T-cell (primary cell): ENCODE results near the gene CIART. TPM values are rescaled to one million over a fixed set of nuclear protein-coding genes. Genes with fewer than 3 reads are reported as not detected.

Experiments
- ATAC-seq, 4 experiments: fragments of 200-7000 bp in 3 of 4; fragments of 150-1000 bp in 1 of 4; cut with Tn5 transposase; replicated peaks in 1 of 4; 1 replicate in 3 of 4; 2 replicates in 1 of 4; pipeline ENCODE4 v1.10.0; 2021; ENCODE audit warnings: moderate library complexity in 3 of 4, mild to moderate bottlenecking in 2 of 4, moderate number of reproducible peaks in 1 of 4
- CTCF ChIA-PET, 2 donors: fragments of 300-600 bp; sonication (Branson Sonifier 250); formaldehyde crosslinking; loops; one replicate each; lab custom pipeline; 2022; ENCODE audit warnings: antibody characterized with exemption in 2 of 2; lab: Charles Lee
- POLR2A ChIA-PET, 2 donors: fragments of 300-600 bp; sonication (Branson Sonifier 250); formaldehyde crosslinking; loops; one replicate each; lab custom pipeline; 2022; ENCODE audit warnings: antibody characterized with exemption in 2 of 2; lab: Charles Lee
- DNase-seq, 35 experiments: peaks; one replicate each; pipeline versions ENCODE4 v3.0.0 to v3.0.0-alpha.2; 2013 to 2023
- H3K27ac ChIP-seq: one replicate; pipeline ENCODE4 v1.5.1; 2013; ENCODE audit warnings: low read length
- H3K27me3 ChIP-seq, 2 experiments: replicated peaks in 1 of 2; 1 replicate in 1 of 2; 2 replicates in 1 of 2; pipeline versions ENCODE4 v1.6.1 to v1.7.0; 2013; ENCODE audit warnings: low read length in 1 of 2, mixed read lengths in 1 of 2; ENCODE audit not compliant: control insufficient read depth in 2 of 2, insufficient read depth in 2 of 2; ENCODE audit errors: extremely low read depth in 1 of 2
- H3K36me3 ChIP-seq, 2 donors: 1 replicate in 1 of 2; 2 replicates in 1 of 2; pipeline versions ENCODE4 v1.6.1 to v1.7.0; 2013; ENCODE audit warnings: low read length in 1 of 2; ENCODE audit not compliant: control insufficient read depth in 2 of 2, insufficient read depth in 1 of 2; ENCODE audit errors: extremely low read depth in 1 of 2
- H3K4me1 ChIP-seq, 2 experiments: 1 replicate in 1 of 2; 2 replicates in 1 of 2; pipeline versions ENCODE4 v1.6.1 to v1.7.0; 2013; ENCODE audit warnings: low read length in 2 of 2, mixed read lengths in 1 of 2; ENCODE audit not compliant: insufficient read depth in 2 of 2, control insufficient read depth in 1 of 2; ENCODE audit errors: extremely low read depth in 1 of 2
- H3K4me3 ChIP-seq, 2 donors: 1 replicate in 1 of 2; 2 replicates in 1 of 2; pipeline versions ENCODE4 v1.5.1 to v1.7.0; 2013; ENCODE audit warnings: mild to moderate bottlenecking in 2 of 2, low read length in 1 of 2, moderate library complexity in 1 of 2; ENCODE audit not compliant: control insufficient read depth in 1 of 2; ENCODE audit errors: extremely low read depth in 1 of 2
- H3K9me3 ChIP-seq: 2 replicates; pipeline ENCODE4 v1.7.0; 2013
- H3K27ac Mint-ChIP-seq, 2 donors: one replicate each; pipeline ENCODE4 v1.8.0; 2020 to 2021; ENCODE audit warnings: mild to moderate bottlenecking in 2 of 2, mixed read lengths in 2 of 2
- H3K27me3 Mint-ChIP-seq, 2 donors: one replicate each; pipeline ENCODE4 v1.8.0; 2021 to 2022; ENCODE audit warnings: mixed read lengths in 2 of 2
- H3K36me3 Mint-ChIP-seq: one replicate; pipeline ENCODE4 v1.8.0; 2021; ENCODE audit warnings: mixed read lengths
- H3K4me1 Mint-ChIP-seq, 3 donors: one replicate each; pipeline ENCODE4 v1.8.0; 2020 to 2022; ENCODE audit warnings: mixed read lengths in 3 of 3, mild to moderate bottlenecking in 1 of 3
- H3K4me3 Mint-ChIP-seq, 3 donors: one replicate each; pipeline ENCODE4 v1.8.0; 2020 to 2022; ENCODE audit warnings: mild to moderate bottlenecking in 3 of 3, mixed read lengths in 3 of 3, moderate library complexity in 3 of 3
- H3K9me3 Mint-ChIP-seq, 3 donors: one replicate each; pipeline ENCODE4 v1.8.0; 2020 to 2022; ENCODE audit warnings: mixed read lengths in 3 of 3
- WGBS: methylation state at CpG from one replicate; pipeline ENCODE4 v1.1.5; 2013; ENCODE audit warnings: missing lambda C conversion rate; ENCODE audit not compliant: insufficient coverage; 5-methylcytosine and 5-hydroxymethylcytosine counted together
- total RNA-seq, 35 experiments: library from RNA in 6 of 35; stranded (reverse) in 6 of 35; fragments of 120-200 nt in 1 of 35; gene quantifications; one replicate each; pipeline versions ENCODE4 v1.2.1 to v1.2.4 and lab custom pipeline; 2013 to 2026

The CIART gene
- total RNA-seq, 5 donors from 2014 or later (not counting 1 experiment from before 2014, with no cell fraction given), result 0.63 to 2.9 (median 1.3) TPM

- Mint-ChIP-seq H3K4me3 (no peak overlapping the region), H3K36me3 (peaks cover 46% of the 10 kb centered on the region), H3K27ac (no peak overlapping the region), H3K27me3 (no peaks in the 10 kb centered on the region), H3K4me1 (peaks cover 5 to 7% (median 7%) of the 10 kb centered on the region in 3 donors), H3K9me3 (no peaks in the 10 kb centered on the region)
- CTCF ChIA-PET, result no interaction called here
- no peaks in the 10 kb centered on the region for H3K4me1 ChIP-seq
- peaks cover 14 to 81% of the 10 kb centered on the region in 2 donors for H3K36me3 ChIP-seq
- no peaks in the 10 kb centered on the region for H3K9me3 ChIP-seq
- no peaks in the 10 kb centered on the region for H3K27me3 ChIP-seq
- DNase-seq (no peak), ATAC-seq (no peak)
- WGBS, result 100% methylated on average over 3 of the region's 7 CpGs
- no peak overlapping the region for H3K4me3 ChIP-seq
- POLR2A ChIA-PET, result no interaction called here
- H3K27ac ChIP-seq, result no peak overlapping the region
Observed at GRCh38 chr1:150332651-150333290, 50.4 kb downstream of the CIART start.

Other genes with a start within 250 kb of the CIART start
- 10 to 100 TPM; 24.9 to 30.7 (median 28.0) TPM for gene VPS45, start 214.8 kb upstream of the CIART start, total RNA-seq
- 100 to 1,000 TPM in 3 of 5 donors, 10 to 100 TPM in 2; 68.9 to 183 (median 154) TPM for gene PLEKHO1, start 132.6 kb upstream of the CIART start, total RNA-seq
- gene ANP32E, start 46.4 kb upstream of the CIART start, total RNA-seq, result 10 to 100 TPM; 40.2 to 46.3 (median 44.9) TPM
- gene CA14, start 24.8 kb upstream of the CIART start, total RNA-seq, result not detected
- 100 to 1,000 TPM; 118 to 133 (median 124) TPM for gene APH1A, start 13.5 kb upstream of the CIART start, total RNA-seq
- 1 to 10 TPM; 2.1 to 4.1 (median 3.2) TPM for gene C1orf54, start 9.8 kb upstream of the CIART start, total RNA-seq
- gene MRPS21, start 11.3 kb downstream of the CIART start, total RNA-seq, result 10 to 100 TPM; 51.9 to 75.0 (median 66.8) TPM
- gene PRPF3, start 39.0 kb downstream of the CIART start, total RNA-seq, result 100 to 1,000 TPM; 100 to 153 (median 105) TPM
- 10 to 100 TPM; 44.2 to 50.6 (median 46.7) TPM for gene RPRD2, start 81.6 kb downstream of the CIART start, total RNA-seq
- 10 to 100 TPM; 24.1 to 35.9 (median 30.2) TPM for gene TARS2, start 204.9 kb downstream of the CIART start, total RNA-seq
- gene ECM1, start 225.6 kb downstream of the CIART start, total RNA-seq, result 1 to 10 TPM in 3 of 5 donors, under 1 TPM in 2; 0.25 to 2.9 (median 1.2) TPM
- under 1 TPM in 3 of 5 donors, not detected in 2; 0.49 to 0.85 (median 0.73) TPM for gene FALEC, start 233.2 kb downstream of the CIART start, total RNA-seq